Uterus (tissue), 2 donors: ENCODE data around the gene IRF2BP1.

ENCODE experiments used
- CTCF ChIP-seq, 4 experiments: fragments of 200-600 bp in 2 of 4; fragments of 450-650 bp in 2 of 4; sonication (generic) in 2 of 4; IDR thresholded peaks; one replicate each; pipeline ENCODE4 v1.5.1; 2016 to 2019; ENCODE audit warnings: antibody characterized with exemption in 4 of 4, mild to moderate bottlenecking in 2 of 4, moderate library complexity in 1 of 4
- POLR2A ChIP-seq, 2 donors: fragments of 450-650 bp; IDR thresholded peaks; one replicate each; pipeline ENCODE4 v1.6.1; 2016; ENCODE audit warnings: antibody characterized with exemption in 2 of 2, mild to moderate bottlenecking in 1 of 2, moderate library complexity in 1 of 2

GRCh38 chr19:45924891-45925447 is 39.0 kb upstream of the IRF2BP1 start:
- TF ChIP-seq CTCF (IDR thresholded peaks at IDR 0.05) (no peak), POLR2A (IDR thresholded peaks at IDR 0.05) (no peak)
